Measurements from ENCODE around the gene ADAMTS10. TPM values are rescaled to one million over a fixed set of nuclear protein-coding genes. Genes with fewer than 3 reads are reported as not detected.

The ADAMTS10 gene
- 9.6 and 10.9 TPM in 2 replicates for polyA plus RNA-seq (2013)

DNA sequence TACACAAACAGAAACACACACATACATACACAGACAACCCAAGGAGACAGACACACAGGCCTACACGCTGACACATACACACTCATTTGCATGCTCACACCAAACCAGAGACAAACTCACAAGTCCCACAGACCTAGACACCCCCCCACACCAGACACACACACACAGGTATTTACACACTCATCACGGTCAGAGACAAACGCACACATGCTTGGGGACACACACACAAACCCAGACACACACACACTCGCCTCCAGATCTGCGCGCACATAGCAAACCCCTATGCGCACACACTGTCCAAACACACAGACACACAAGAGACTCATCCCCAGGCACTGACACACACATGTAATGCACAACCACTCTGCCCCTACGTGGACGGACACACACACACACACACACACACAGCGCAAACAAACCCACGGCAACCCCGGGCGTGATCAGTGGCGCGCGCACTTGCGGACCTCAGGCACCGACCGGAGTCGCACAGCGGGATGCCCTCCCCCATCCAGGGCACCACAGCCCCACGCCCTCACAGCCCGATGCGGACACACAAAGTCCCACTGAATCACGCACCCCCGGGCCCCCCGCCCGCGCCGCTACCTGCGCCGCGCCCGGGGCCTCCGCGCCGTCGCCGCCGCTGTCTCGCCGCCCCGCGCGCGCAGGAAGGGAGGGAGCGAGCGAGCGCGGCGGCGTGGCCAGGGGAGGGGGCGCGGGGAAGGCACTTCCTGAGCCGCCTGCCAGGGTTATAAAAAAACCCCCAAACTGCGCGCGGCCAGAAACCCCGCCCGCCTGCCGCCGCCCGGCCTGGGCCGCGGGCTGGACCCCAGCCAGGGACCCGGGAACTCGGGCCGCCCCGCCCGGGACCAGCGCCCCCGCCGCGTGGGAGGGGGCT, at the start of gene ADAMTS10:
ADAMTS10 (minus strand) TSS at position 675 of the 895 bp plus-strand sequence. CDS start 5,005 bp downstream, outside the sequence.
- no peak within 1 kb of the TSS for H3K23ac ChIP-seq (ENCODE audit: low read length)
- H4K8ac ChIP-seq (ENCODE audit: low read depth, low read length), result peak within 1 kb of the TSS; percentile 84
- H3K4me1 ChIP-seq (ENCODE audit: control insufficient read depth in 1 of 2, insufficient read depth in 2 of 2, low read length in 2 of 2), result peaks cover 9 to 10% of the 10 kb centered on the region in 2 experiments
- peaks cover 5% of the 10 kb centered on the region for H3K9me3 ChIP-seq (ENCODE audit: insufficient read depth, low read depth, low read length)
- H3K27me3 ChIP-seq (ENCODE audit: insufficient read depth, low read length), result no peaks in the 10 kb centered on the region
- H3K4me2 ChIP-seq (ENCODE audit: low read length), result peak within 1 kb of the TSS; percentile 94
- H3K4ac ChIP-seq (ENCODE audit: low read depth, low read length), result peak within 1 kb of the TSS; percentile 53
- H3K18ac ChIP-seq (ENCODE audit: low read length), result peak within 1 kb of the TSS; percentile 38
- peaks cover 10% of the 10 kb centered on the region for H3K79me2 ChIP-seq (ENCODE audit: control insufficient read depth, insufficient read depth, low read length, poor library complexity)
- peak within 1 kb of the TSS; percentile 75 for H4K12ac ChIP-seq (ENCODE audit: low read depth, low read length)
- no peak for DNase-seq
- WGBS (ENCODE audit: extremely low coverage, insufficient coverage, insufficient read length), result no CpG with 5 or more reads among the region's 74 CpGs
- peaks cover 0 to under 1% of the 10 kb centered on the region in 2 experiments for H3K36me3 ChIP-seq (ENCODE audit: control insufficient read depth in 1 of 2, insufficient read depth in 2 of 2, low read length in 2 of 2)
- H2AK5ac ChIP-seq (ENCODE audit: low read length), result peak within 1 kb of the TSS; percentile 38
- peak within 1 kb of the TSS; percentile 6 for H3K9ac ChIP-seq (ENCODE audit: low read length)
- peak within 1 kb of the TSS; percentile 82 for H4K91ac ChIP-seq (ENCODE audit: low read depth, low read length)
- H3K14ac ChIP-seq (ENCODE audit: low read length), result peak within 1 kb of the TSS; percentile 95
- H2BK12ac ChIP-seq (ENCODE audit: low read length), result peak within 1 kb of the TSS; percentile 29
- H3K27ac ChIP-seq (ENCODE audit: low read depth, low read length), result peak within 1 kb of the TSS; percentile 74
- H3K4me3 ChIP-seq (ENCODE audit: low read depth, low read length), result peak within 1 kb of the TSS; percentile 94
- peaks cover 14% of the 10 kb centered on the region for H3K79me1 ChIP-seq (ENCODE audit: low read length)
- H2BK5ac ChIP-seq (ENCODE audit: low read depth, low read length, poor library complexity), result peak within 1 kb of the TSS; percentile 10
- peak within 1 kb of the TSS; percentile 60 for H2BK120ac ChIP-seq (ENCODE audit: insufficient read depth, low read length, poor library complexity)
- H2AFZ ChIP-seq (ENCODE audit: insufficient read depth, low read length, poor library complexity), result peak within 1 kb of the TSS; percentile 70

GRCh38 chr19:8659905-8660304, 49.4 kb upstream of the ADAMTS10 start:
- DNase-seq, result no peak
- Histone ChIP-seq H3K27ac (ENCODE audit: low read depth, low read length) (no peak overlapping the region), H3K27me3 (ENCODE audit: insufficient read depth, low read length) (no peaks in the 10 kb centered on the region), H2AFZ (ENCODE audit: insufficient read depth, low read length, poor library complexity) (no peak overlapping the region), H4K8ac (ENCODE audit: low read depth, low read length) (no peak overlapping the region), H3K36me3 (ENCODE audit: control insufficient read depth in 1 of 2, insufficient read depth in 2 of 2, low read length in 2 of 2) (no peaks in the 10 kb centered on the region), H3K14ac (ENCODE audit: low read length) (no peak overlapping the region), H2BK120ac (ENCODE audit: insufficient read depth, low read length, poor library complexity) (no peak overlapping the region), H3K18ac (ENCODE audit: low read length) (no peak overlapping the region), H4K91ac (ENCODE audit: low read depth, low read length) (no peak overlapping the region), H3K4ac (ENCODE audit: low read depth, low read length) (no peak overlapping the region), H3K4me3 (ENCODE audit: low read depth, low read length) (no peak overlapping the region), H3K79me2 (ENCODE audit: control insufficient read depth, insufficient read depth, low read length, poor library complexity) (no peaks in the 10 kb centered on the region), H3K23ac (ENCODE audit: low read length) (no peak overlapping the region), H3K9me3 (ENCODE audit: insufficient read depth, low read depth, low read length) (no peaks in the 10 kb centered on the region), H4K12ac (ENCODE audit: low read depth, low read length) (no peak overlapping the region), H2AK5ac (ENCODE audit: low read length) (no peak overlapping the region), H2BK12ac (ENCODE audit: low read length) (no peak overlapping the region), H2BK5ac (ENCODE audit: low read depth, low read length, poor library complexity) (no peak overlapping the region), H3K79me1 (ENCODE audit: low read length) (no peaks in the 10 kb centered on the region), H3K4me2 (ENCODE audit: low read length) (no peak overlapping the region), H3K9ac (ENCODE audit: low read length) (no peak overlapping the region), H3K4me1 (ENCODE audit: control insufficient read depth in 1 of 2, insufficient read depth in 2 of 2, low read length in 2 of 2) (no peaks in the 10 kb centered on the region)
- WGBS (ENCODE audit: extremely low coverage, insufficient coverage, insufficient read length), result no CpG with 5 or more reads among the region's 7 CpGs

DNA sequence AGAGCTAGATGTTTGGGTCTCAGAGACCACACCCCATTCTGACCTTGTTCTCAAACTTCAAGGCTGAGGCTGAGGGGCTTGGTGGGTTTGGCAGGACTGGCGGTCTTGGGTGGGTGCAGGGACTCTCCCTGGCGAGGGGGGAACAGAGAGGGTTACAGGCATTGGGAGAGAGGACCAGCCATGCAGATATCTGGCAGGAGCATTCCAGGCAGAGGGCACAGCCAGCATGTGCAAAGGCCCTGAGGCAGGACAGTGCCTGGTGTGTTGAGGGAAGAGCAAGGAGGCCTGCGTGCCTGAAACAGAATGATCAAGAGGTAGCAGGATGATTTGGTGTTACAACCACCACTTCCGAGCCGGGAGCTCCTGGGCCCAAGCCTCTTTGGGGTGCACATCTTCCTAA, 47.4 kb upstream of the ADAMTS10 start:
- Histone ChIP-seq H2BK12ac (ENCODE audit: low read length) (no peak overlapping the region), H3K79me2 (ENCODE audit: control insufficient read depth, insufficient read depth, low read length, poor library complexity) (no peaks in the 10 kb centered on the region), H3K18ac (ENCODE audit: low read length) (no peak overlapping the region), H3K4me3 (ENCODE audit: low read depth, low read length) (peak overlapping the region; percentile 13), H3K36me3 (ENCODE audit: control insufficient read depth in 1 of 2, insufficient read depth in 2 of 2, low read length in 2 of 2) (no peaks in the 10 kb centered on the region), H2AK5ac (ENCODE audit: low read length) (no peak overlapping the region), H3K23ac (ENCODE audit: low read length) (no peak overlapping the region), H2BK5ac (ENCODE audit: low read depth, low read length, poor library complexity) (no peak overlapping the region), H3K9me3 (ENCODE audit: insufficient read depth, low read depth, low read length) (no peaks in the 10 kb centered on the region), H4K91ac (ENCODE audit: low read depth, low read length) (no peak overlapping the region), H4K8ac (ENCODE audit: low read depth, low read length) (no peak overlapping the region), H4K12ac (ENCODE audit: low read depth, low read length) (no peak overlapping the region), H3K79me1 (ENCODE audit: low read length) (no peaks in the 10 kb centered on the region), H3K9ac (ENCODE audit: low read length) (no peak overlapping the region), H3K4ac (ENCODE audit: low read depth, low read length) (no peak overlapping the region), H2BK120ac (ENCODE audit: insufficient read depth, low read length, poor library complexity) (no peak overlapping the region), H3K27ac (ENCODE audit: low read depth, low read length) (no peak overlapping the region), H2AFZ (ENCODE audit: insufficient read depth, low read length, poor library complexity) (no peak overlapping the region), H3K14ac (ENCODE audit: low read length) (no peak overlapping the region), H3K27me3 (ENCODE audit: insufficient read depth, low read length) (no peaks in the 10 kb centered on the region), H3K4me1 (ENCODE audit: control insufficient read depth in 1 of 2, insufficient read depth in 2 of 2, low read length in 2 of 2) (no peaks in the 10 kb centered on the region), H3K4me2 (ENCODE audit: low read length) (no peak overlapping the region)
- WGBS (ENCODE audit: extremely low coverage, insufficient coverage, insufficient read length), result no CpG with 5 or more reads among the region's 5 CpGs
- peak; percentile 37 to 64 for DNase-seq

GRCh38 chr19:8655340-8655709, 44.8 kb upstream of the ADAMTS10 start:
- no peak overlapping the region for H3K4ac ChIP-seq (ENCODE audit: low read depth, low read length)
- H3K27me3 ChIP-seq (ENCODE audit: insufficient read depth, low read length), result no peaks in the 10 kb centered on the region
- no peak overlapping the region for H3K14ac ChIP-seq (ENCODE audit: low read length)
- H3K23ac ChIP-seq (ENCODE audit: low read length), result no peak overlapping the region
- no peak overlapping the region for H2BK5ac ChIP-seq (ENCODE audit: low read depth, low read length, poor library complexity)
- H4K91ac ChIP-seq (ENCODE audit: low read depth, low read length), result no peak overlapping the region
- H2BK120ac ChIP-seq (ENCODE audit: insufficient read depth, low read length, poor library complexity), result no peak overlapping the region
- H2AFZ ChIP-seq (ENCODE audit: insufficient read depth, low read length, poor library complexity), result no peak overlapping the region
- no peak overlapping the region for H4K8ac ChIP-seq (ENCODE audit: low read depth, low read length)
- H2BK12ac ChIP-seq (ENCODE audit: low read length), result no peak overlapping the region
- H3K79me2 ChIP-seq (ENCODE audit: control insufficient read depth, insufficient read depth, low read length, poor library complexity), result no peaks in the 10 kb centered on the region
- DNase-seq, result no peak
- H3K27ac ChIP-seq (ENCODE audit: low read depth, low read length), result no peak overlapping the region
- no peak overlapping the region for H3K18ac ChIP-seq (ENCODE audit: low read length)
- no peak overlapping the region for H4K12ac ChIP-seq (ENCODE audit: low read depth, low read length)
- no peak overlapping the region for H3K4me2 ChIP-seq (ENCODE audit: low read length)
- H3K4me1 ChIP-seq (ENCODE audit: control insufficient read depth in 1 of 2, insufficient read depth in 2 of 2, low read length in 2 of 2), result no peaks in the 10 kb centered on the region
- WGBS (ENCODE audit: extremely low coverage, insufficient coverage, insufficient read length), result no CpG with 5 or more reads among the region's 12 CpGs
- H2AK5ac ChIP-seq (ENCODE audit: low read length), result no peak overlapping the region
- no peaks in the 10 kb centered on the region for H3K9me3 ChIP-seq (ENCODE audit: insufficient read depth, low read depth, low read length)
- H3K36me3 ChIP-seq (ENCODE audit: control insufficient read depth in 1 of 2, insufficient read depth in 2 of 2, low read length in 2 of 2), result no peaks in the 10 kb centered on the region
- H3K9ac ChIP-seq (ENCODE audit: low read length), result no peak overlapping the region
- H3K4me3 ChIP-seq (ENCODE audit: low read depth, low read length), result no peak overlapping the region
- H3K79me1 ChIP-seq (ENCODE audit: low read length), result no peaks in the 10 kb centered on the region

Measured in trophoblast cell (in vitro differentiated cells and primary cell).